Keratinocyte (primary cell): ENCODE data around the gene TBPL2.

ENCODE experiments used
- CTCF ChIP-seq, 3 experiments: IDR thresholded peaks in 1 of 3; conservative IDR thresholded peaks in 1 of 3; optimal IDR thresholded peaks in 1 of 3; 2 replicates in 2 of 3; 3 replicates in 1 of 3; pipeline versions ENCODE3 to v1.5.1; 2011; ENCODE audit warnings: low read length in 3 of 3, mild to moderate bottlenecking in 3 of 3, moderate library complexity in 2 of 3, control low read depth in 1 of 3, inconsistent platforms in 1 of 3; ENCODE audit not compliant: insufficient read depth in 2 of 3; ENCODE audit errors: extremely low read depth in 1 of 3
- EZH2 ChIP-seq: IDR thresholded peaks from one replicate; pipeline ENCODE4 v1.6.1; 2012; ENCODE audit warnings: inconsistent platforms, mild to moderate bottlenecking, low read length, moderate library complexity

DNA sequence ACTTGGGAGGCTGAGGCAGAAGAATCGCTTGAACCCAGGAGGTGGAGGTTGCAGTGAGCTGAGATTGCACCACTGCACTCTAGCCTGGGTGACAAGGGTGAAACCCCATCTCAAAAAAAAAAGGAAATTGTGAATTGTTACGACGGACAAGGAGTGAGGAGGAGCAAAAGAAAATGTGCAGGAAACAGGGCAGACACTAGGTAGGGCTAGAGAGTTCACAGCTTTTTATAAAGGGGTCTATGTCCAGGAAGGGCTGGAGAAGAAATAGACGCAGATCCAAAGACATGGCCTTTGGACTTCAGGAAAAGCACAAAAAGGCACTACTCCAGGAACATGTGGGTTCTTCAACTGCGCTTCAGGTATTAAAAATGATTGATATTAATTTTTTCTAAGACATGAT is 63.2 kb downstream of the TBPL2 start:
- TF ChIP-seq CTCF (optimal IDR thresholded peaks at IDR 0.05 in 1 of 3, IDR thresholded peaks at IDR 0.05 in 1 of 3, conservative IDR thresholded peaks at IDR 0.05 in 1 of 3; ENCODE audit: extremely low read depth in 1 of 3, insufficient read depth in 2 of 3, low read length in 3 of 3) (no peak), EZH2 (no peak)
